GM18502 (cell line): Measurements from ENCODE around the gene TNRC18.

Experiments used
- ATAC-seq: cut with Tn5 transposase; IDR thresholded peaks from one replicate; pipeline ENCODE4 v1.9.1; 2021; ENCODE audit warnings: mild to moderate bottlenecking; ENCODE audit not compliant: unreplicated experiment, poor library complexity

TNRC18 gene

DNA sequence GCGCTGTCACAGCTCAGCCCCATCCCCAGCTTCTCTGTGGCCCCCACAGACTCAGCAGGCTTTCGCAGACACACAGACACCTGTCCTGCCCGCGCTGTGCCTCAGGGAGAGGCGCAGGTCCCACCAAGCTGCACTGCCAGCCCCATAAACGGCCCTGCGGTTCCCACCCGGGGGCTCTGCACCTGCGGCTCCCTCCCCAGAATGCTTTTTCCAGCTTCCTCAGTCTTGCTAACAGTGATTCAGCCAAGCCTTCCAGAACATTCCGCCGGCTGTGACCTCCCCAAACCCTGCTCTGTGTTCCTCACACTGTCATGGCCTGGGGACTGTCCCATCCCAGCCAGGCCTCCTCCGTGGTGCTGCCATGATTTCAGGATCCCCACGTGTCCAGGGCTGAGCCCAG, 27.8 kb upstream of the TNRC18 start:
- no peak for ATAC-seq

DNA sequence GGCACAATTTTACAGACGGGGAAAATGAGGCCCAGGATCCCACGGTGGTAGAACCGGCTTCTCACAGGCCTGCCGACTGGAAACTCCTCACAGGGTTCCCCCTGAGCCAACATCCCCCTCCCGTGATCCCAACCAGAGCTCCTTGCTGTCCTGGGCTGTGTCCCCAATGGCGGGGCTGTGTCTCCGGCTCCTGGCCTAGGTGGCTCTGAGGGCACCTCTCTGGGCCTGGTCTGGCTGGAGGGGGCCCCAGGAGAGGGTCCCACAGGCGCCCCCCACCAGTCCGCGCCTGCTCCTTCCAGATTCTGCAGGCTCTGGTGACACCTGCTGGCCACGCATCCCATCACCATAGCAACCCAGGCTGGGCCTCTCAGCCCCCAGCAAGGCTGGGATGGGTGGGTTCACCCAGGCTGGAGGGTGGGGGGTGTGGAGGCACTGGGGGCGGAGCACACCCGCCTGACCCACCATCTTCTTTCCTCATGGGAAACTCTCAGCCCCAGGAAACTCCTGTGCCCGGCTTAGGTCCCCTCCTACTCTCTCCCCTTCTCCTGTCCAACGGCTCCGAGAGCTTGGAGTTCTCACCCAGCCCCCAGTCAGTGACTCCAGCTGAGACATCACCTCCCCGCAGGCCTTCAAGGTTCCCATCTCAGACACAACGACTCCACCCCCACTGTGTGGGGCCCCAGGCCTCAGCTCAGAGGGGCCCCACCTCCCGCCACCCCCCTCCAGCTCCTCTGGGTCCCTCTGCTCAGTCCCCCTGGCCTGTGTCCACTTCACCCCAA, 27.1 kb upstream of the TNRC18 start:
- ATAC-seq: peak; percentile 49

- ATAC-seq: no peak
These were observed 24.9 kb upstream of the TNRC18 start for GRCh38 chr7:5448378-5449037.

GRCh38 chr7:5445981-5446594, 22.5 kb upstream of the TNRC18 start:
- ATAC-seq: no peak

GRCh38 chr7:5443678-5444077, 20.0 kb upstream of the TNRC18 start:
- ATAC-seq: no peak

GRCh38 chr7:5442757-5443305, 19.2 kb upstream of the TNRC18 start:
- ATAC-seq: no peak

GRCh38 chr7:5441840-5442503, 18.3 kb upstream of the TNRC18 start:
- ATAC-seq: no peak

DNA sequence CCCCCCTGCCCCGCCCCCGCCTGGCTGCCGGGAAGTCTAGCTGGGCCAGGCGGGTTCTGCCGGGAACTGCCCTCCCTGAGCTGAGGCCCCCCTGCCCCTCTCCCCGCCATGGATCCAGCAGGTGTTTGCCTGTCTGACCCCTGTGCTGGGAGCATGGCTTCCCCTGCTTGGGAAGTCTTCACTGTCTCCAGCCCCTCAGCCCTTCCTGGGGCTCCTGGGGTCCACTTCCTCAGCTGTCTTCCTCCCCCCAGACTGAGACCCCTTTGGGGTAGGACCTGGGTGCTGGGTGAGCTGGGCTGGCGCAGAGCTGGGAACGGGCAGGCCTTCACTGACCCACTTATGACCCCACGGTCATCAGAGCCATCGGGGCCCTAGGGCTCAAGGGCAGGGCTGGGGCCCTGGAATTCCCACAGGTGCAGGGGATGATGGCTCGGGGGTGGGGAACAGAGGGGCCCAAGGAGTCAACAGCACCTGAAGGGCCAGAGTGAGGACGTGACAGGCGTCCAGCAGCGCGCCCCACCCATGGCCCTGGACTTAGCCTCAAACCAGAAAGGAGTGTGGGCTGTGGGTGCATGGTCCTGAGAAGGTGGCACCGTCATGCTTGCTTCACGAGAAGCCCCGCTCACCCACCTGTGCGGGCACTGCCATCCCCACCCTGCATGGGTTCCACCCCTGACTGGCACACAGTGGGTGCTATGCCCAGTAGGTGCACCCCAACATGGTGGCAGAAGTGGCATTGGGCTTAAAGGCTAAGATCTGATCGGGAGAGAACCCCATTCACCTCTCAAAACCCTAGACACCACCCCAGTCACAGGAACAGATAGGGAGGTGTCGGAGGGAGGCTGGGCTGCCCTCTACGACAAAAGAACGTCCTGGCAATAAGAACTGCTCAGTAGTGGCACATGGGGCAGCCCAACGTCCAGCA, 16.2 kb upstream of the TNRC18 start:
- no peak for ATAC-seq

DNA sequence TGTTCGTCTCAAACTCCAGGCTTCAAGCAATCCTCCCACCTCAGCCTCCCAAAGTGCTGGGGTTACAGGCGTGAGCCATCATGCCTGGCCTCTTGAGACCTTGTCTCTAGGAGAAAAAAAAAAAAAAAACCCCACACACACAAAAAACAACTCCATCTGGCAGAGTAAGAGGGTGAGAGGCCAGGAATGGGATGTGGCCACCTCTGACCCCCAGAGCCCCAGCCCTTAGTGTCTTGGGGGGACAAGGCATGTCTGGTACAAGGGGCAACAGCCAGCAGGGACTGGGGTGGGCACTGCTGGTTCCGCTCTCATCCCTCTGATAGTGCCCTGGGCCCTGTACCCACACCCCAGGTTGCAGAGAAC, 15.6 kb upstream of the TNRC18 start:
- ATAC-seq: no peak

- ATAC-seq: no peak
These were observed 14.4 kb upstream of the TNRC18 start for GRCh38 chr7:5437987-5438386.

DNA sequence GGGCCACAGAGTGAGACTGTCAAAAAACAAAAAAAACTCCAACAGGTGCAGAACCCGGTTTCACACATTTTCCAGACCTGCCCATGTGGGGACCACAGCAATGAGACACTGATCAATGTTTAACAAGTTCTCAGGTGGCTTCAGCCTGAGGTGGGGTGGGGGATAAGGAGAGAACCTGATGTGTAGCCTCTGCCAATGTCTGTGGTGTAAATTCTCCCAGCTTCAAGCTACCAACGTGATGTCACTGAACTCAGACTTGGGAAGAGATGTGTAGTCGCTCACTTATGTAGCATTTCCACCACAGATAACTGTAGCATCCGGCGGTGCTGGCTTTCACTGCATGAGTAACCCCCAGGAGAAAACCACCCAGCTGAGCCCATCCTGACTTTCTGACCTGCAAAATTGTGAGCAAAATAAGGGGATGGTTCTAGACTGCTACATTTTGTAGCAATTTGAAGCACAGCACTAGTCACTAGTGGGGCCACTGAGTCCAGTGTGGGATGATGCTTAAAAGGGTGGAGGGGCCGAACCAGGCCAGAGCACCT, 13.8 kb upstream of the TNRC18 start:
- no peak for ATAC-seq

DNA sequence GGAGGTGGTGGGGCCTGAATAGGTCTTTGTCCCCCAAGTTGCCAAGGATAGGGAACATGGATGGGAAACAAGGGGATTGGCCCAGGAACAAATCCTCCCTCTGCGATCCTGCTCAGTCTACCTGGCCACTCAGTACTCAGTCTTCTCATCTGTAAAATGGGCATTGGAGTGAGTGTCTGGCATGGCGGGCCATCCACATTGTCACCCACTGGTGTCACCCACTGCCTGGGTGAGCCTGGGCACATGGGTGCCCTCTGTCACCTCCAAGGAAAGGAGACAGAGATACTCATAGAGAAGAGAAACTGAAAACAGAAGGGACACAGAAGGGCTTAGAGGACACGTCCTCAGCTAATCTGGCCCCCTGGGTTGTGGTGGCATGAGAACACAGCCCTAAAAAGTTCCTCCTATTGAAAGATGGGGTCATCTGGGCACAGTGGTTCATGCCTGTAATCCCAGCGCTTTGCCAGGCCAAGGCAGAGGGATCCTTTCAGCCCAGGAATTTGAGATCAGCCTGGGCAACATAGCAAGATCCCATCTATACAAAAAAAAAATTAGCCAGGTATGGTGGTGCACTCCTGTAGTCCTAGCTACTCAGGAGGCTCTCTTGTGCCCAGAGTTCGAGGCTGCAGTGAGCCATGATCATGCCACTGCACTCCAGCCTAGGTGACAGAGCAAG, 12.5 kb upstream of the TNRC18 start:
- ATAC-seq: no peak

GRCh38 chr7:5435291-5436002, 11.8 kb upstream of the TNRC18 start:
- peak; percentile 59 for ATAC-seq

- ATAC-seq: no peak
These were observed 9.5 kb upstream of the TNRC18 start for GRCh38 chr7:5433181-5433580.

DNA sequence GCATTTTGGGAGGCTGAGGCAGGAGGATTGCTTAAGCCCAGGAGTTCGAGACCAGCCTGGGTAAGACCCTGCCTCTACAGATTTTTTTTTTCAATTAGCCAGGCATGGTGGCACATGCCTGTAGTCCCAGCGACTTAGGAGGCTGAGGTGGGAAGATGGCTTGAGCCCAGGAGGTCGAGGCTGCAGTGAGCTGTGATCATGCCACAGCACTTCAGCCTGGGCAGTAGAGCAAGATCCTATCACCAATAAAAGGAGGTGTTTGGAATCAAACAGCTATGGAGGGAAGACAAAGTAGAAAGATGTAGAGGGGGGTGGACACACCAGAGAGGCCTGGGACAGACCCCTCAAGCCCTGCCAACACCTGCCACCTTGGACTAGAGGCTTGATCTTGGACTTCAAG, 9.1 kb upstream of the TNRC18 start:
- no peak for ATAC-seq

DNA sequence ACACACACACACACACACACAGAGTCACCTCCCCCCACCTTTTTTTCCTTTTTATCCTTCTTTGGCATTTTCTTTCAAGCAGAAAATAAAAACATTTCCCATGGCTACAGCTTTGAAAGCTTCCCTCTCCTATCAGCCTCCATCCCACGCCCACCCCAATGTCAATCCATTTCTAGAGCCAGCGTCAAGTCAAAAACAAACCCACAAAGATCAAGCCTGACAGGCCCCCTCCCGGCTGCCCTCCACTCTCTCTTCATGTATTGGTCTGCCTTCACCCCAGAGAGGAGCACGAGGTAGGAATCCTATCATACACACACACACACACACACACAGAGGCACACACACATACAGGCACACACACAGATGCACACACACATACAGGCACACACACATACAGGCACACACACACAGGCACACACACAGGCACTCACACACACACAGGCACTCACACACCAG, 8.0 kb upstream of the TNRC18 start:
- no peak for ATAC-seq

DNA sequence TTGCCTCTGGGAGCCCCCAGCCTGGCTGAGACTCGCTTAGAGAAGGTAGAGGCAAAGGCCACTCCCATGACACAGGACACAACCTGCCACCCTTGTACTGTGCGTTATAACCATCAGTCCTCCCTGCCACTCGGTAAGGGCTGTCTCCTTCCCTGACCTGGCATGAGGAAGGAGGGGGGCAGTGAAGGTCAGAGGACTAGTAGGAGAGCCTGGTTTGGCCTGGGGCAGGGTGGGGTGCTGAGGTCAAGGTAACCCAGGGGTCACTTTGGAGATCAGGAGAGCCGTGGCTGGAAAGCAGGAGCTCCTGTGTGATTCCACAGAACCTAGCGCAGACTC, 6.9 kb upstream of the TNRC18 start:
- no peak for ATAC-seq

DNA sequence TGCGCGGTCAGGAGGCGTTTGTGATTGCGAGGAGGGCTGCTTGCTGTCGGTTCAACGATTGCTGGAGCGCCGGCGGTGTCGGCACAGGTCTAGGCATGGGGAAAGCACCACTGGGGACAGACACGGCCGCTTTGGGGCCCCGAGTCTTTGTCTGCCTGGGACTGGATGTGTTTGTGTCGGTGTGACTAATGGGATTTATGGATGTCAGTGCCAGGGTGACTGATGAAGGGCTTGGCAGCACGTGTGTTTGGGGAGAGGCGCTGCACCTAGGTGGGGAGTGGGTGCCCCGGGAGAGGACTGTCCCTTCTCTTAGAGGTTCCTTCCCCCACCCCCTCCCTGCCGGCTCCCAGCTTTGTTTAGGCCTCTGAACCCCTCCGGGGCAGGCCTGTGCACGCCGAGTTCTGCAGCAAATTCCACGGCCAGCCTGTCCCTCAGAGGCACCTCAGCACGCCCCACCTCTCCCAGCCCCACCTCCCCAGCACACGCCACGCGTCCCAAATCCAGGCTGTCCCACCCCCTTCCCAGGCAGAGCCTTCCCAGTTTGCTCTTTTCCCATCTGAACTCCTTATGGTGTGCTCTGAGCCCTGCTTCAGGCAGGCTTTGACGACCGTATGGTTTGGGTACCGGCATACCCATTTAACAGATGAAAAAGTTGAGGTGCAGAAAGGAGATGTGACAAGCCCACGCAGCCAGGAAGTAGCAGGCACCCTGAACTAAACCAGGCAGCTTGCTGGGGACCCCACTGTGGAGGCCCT, 6.4 kb upstream of the TNRC18 start:
- no peak for ATAC-seq
